SU-DHL-6 (cell line): ENCODE data around the gene PELI1.

ENCODE experiments used
- CTCF ChIP-seq: fragments of 200-600 bp; sonication (generic); IDR thresholded peaks from one replicate; pipeline ENCODE4 v1.5.1; 2017; ENCODE audit warnings: antibody characterized with exemption, mild to moderate bottlenecking, low read length, moderate library complexity; ENCODE audit not compliant: insufficient read depth, poor library complexity, severe bottlenecking
- EZH2phosphoT487 ChIP-seq: fragments of 200-600 bp; sonication (generic), shearing (Covaris generic); conservative IDR thresholded peaks from 2 replicates; pipeline ENCODE4 v1.6.1; 2018; ENCODE audit warnings: mild to moderate bottlenecking, antibody characterized with exemption, low read length, moderate library complexity, mixed read lengths

GRCh38 chr2:64086347-64087082 is 57.7 kb downstream of the PELI1 start:
- TF ChIP-seq CTCF, result no peak
- no peak for TF ChIP-seq EZH2phosphoT487
